Fibroblast of lung (primary cell): ENCODE results near the gene GABRG3. TPM values are rescaled to one million over a fixed set of nuclear protein-coding genes. Genes with fewer than 3 reads are reported as not detected.

Experiments
- DNase-seq, 2 donors: peaks; one replicate each; pipeline versions ENCODE4 v3.0.0 to v3.0.0-alpha.2; 2010; ENCODE audit warnings: low read depth in 2 of 2
- H2AFZ ChIP-seq: 2 replicates; pipeline ENCODE4 v1.5.1; 2012; ENCODE audit warnings: low read length, control low read depth, inconsistent platforms
- H3K27ac ChIP-seq: 2 replicates; pipeline ENCODE4 v1.5.1; 2011; ENCODE audit warnings: low read length, control low read depth; ENCODE audit not compliant: insufficient read depth
- H3K27me3 ChIP-seq: 2 replicates; pipeline ENCODE4 v1.5.1; 2011; ENCODE audit warnings: mild to moderate bottlenecking, low read length; ENCODE audit not compliant: control insufficient read depth, insufficient read depth
- H3K36me3 ChIP-seq: 2 replicates; pipeline ENCODE4 v1.5.1; 2011; ENCODE audit warnings: low read length; ENCODE audit not compliant: control insufficient read depth, insufficient read depth
- H3K4me1 ChIP-seq: 2 replicates; pipeline ENCODE4 v1.5.1; 2011; ENCODE audit warnings: low read length; ENCODE audit not compliant: control insufficient read depth, insufficient read depth; ENCODE audit errors: extremely low read depth
- H3K4me2 ChIP-seq: 2 replicates; pipeline ENCODE4 v1.5.1; 2011; ENCODE audit warnings: low read length, control low read depth; ENCODE audit not compliant: insufficient read depth; ENCODE audit errors: extremely low read depth
- H3K4me3 ChIP-seq, 4 experiments: fragments of 200-600 bp in 1 of 4; sonication (generic) in 1 of 4; replicated peaks in 1 of 4; 2 replicates each; pipeline ENCODE4 v1.5.1; 2011 to 2016; ENCODE audit warnings: low read length in 4 of 4, low read depth in 3 of 4, mild to moderate bottlenecking in 3 of 4, control low read depth in 2 of 4, inconsistent platforms in 1 of 4, mixed read lengths in 1 of 4; ENCODE audit not compliant: insufficient read depth in 1 of 4; ENCODE audit errors: control extremely low read depth in 1 of 4
- H3K79me2 ChIP-seq: 2 replicates; pipeline ENCODE4 v1.5.1; 2012; ENCODE audit warnings: mild to moderate bottlenecking, low read length, inconsistent platforms; ENCODE audit not compliant: control insufficient read depth, insufficient read depth
- H3K9ac ChIP-seq: 2 replicates; pipeline ENCODE4 v1.5.1; 2011; ENCODE audit warnings: mild to moderate bottlenecking, low read length, control low read depth; ENCODE audit not compliant: insufficient read depth
- H3K9me3 ChIP-seq: 2 replicates; pipeline ENCODE4 v1.5.1; 2012; ENCODE audit warnings: low read depth, low read length; ENCODE audit not compliant: control insufficient read depth, insufficient read depth
- H4K20me1 ChIP-seq: 2 replicates; pipeline ENCODE4 v1.5.1; 2011; ENCODE audit warnings: low read length; ENCODE audit not compliant: control insufficient read depth, insufficient read depth; ENCODE audit errors: extremely low read depth
- EZH2 ChIP-seq: IDR thresholded peaks from 2 replicates; pipeline ENCODE4 v1.5.1; 2012; ENCODE audit warnings: low read length, control low read depth, mild to moderate bottlenecking; ENCODE audit errors: missing control alignments
- polyA plus RNA-seq, 2 donors: library from polyadenylated mRNA; depleted of rRNA in 1 of 2; stranded (reverse) in 1 of 2; unstranded in 1 of 2; fragments of >200 nt; gene quantifications; 2 replicates each; pipeline ENCODE4 v1.2.1, GENCODE V29; 2011 to 2012; ENCODE audit warnings: missing spikeins in 1 of 2
- total RNA-seq: library from RNA; depleted of rRNA; stranded (reverse); fragments of >200 nt; gene quantifications from 2 replicates; pipeline ENCODE4 v1.2.1, GENCODE V29; 2014
- TF ChIP-seq, protein P1 (sequence below), 2 donors: IDR thresholded peaks in 1 of 2; conservative IDR thresholded peaks in 1 of 2; 1 replicate in 1 of 2; 2 replicates in 1 of 2; pipeline ENCODE4 v1.5.1; 2011 to 2012; ENCODE audit warnings: low read length in 2 of 2, control low read depth in 1 of 2, inconsistent platforms in 1 of 2, low read depth in 1 of 2, mild to moderate bottlenecking in 1 of 2

Gene GABRG3
- total and polyA plus RNA-seq, 2 donors (not counting 1 experiment from before 2014, with no cell fraction given) = not detected

DNA sequence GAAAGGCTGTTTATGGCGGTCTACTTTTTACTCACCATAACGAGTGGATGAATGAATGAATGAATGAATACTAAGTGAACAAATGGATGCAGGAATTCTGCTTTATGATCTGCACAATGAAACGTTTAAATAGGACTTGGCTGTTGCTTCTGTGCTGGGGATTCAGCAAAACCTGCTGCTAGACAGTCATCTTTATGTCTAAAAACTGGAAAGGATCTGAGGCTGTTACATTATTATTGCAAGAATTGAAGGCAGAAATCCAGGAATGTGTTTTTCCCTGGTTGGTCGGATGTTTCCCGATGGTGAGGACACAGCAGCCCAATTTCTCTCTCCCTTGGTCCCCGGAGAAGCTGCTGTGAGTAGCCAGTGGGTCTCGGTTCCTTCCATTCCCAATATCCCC lies 94.2 kb downstream of the GABRG3 start:
- Histone ChIP-seq H3K4me3 (no peak overlapping the region), H2AFZ (no peak overlapping the region), H3K4me2 (no peak overlapping the region), H4K20me1 (no peaks in the 10 kb centered on the region), H3K4me1 (no peaks in the 10 kb centered on the region), H3K36me3 (no peaks in the 10 kb centered on the region), H3K9ac (no peak overlapping the region), H3K27ac (no peak overlapping the region), H3K27me3 (no peaks in the 10 kb centered on the region), H3K79me2 (no peaks in the 10 kb centered on the region), H3K9me3 (no peaks in the 10 kb centered on the region)
- DNase-seq = no peak
- no peak for TF ChIP-seq EZH2
- TF ChIP-seq, protein P1, sequence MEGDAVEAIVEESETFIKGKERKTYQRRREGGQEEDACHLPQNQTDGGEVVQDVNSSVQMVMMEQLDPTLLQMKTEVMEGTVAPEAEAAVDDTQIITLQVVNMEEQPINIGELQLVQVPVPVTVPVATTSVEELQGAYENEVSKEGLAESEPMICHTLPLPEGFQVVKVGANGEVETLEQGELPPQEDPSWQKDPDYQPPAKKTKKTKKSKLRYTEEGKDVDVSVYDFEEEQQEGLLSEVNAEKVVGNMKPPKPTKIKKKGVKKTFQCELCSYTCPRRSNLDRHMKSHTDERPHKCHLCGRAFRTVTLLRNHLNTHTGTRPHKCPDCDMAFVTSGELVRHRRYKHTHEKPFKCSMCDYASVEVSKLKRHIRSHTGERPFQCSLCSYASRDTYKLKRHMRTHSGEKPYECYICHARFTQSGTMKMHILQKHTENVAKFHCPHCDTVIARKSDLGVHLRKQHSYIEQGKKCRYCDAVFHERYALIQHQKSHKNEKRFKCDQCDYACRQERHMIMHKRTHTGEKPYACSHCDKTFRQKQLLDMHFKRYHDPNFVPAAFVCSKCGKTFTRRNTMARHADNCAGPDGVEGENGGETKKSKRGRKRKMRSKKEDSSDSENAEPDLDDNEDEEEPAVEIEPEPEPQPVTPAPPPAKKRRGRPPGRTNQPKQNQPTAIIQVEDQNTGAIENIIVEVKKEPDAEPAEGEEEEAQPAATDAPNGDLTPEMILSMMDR (conservative IDR thresholded peaks at IDR 0.05 in 1 of 2, IDR thresholded peaks at IDR 0.05 in 1 of 2; ENCODE audit: low read depth in 1 of 2, low read length in 2 of 2) = no peak

DNA sequence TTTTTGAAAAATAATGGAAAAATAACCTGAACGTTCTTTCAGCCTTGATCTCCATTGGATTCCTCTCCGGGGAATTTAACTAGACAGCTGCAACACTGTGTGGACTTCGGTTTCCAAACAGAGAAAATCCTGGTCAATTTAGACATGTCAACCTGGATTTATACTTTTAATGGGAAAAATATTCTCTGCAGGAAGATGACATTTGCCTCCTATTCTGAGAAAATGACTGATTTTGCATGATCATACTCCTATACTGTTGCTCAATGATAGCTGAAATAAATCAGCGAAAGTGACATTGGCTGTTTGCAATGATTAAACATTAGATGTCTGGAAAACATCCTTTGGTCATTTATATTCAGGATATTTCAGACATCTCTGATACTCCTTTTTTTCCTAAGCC lies 94.8 kb downstream of the GABRG3 start:
- Histone ChIP-seq H3K79me2 (no peaks in the 10 kb centered on the region), H3K4me1 (no peaks in the 10 kb centered on the region), H2AFZ (no peak overlapping the region), H3K9ac (no peak overlapping the region), H3K27ac (no peak overlapping the region), H3K9me3 (no peaks in the 10 kb centered on the region), H3K27me3 (no peaks in the 10 kb centered on the region), H3K4me3 (no peak overlapping the region), H3K4me2 (no peak overlapping the region), H4K20me1 (no peaks in the 10 kb centered on the region), H3K36me3 (no peaks in the 10 kb centered on the region)
- no peak for TF ChIP-seq EZH2
- TF ChIP-seq, protein P1 (conservative IDR thresholded peaks at IDR 0.05 in 1 of 2, IDR thresholded peaks at IDR 0.05 in 1 of 2; ENCODE audit: low read depth in 1 of 2, low read length in 2 of 2) = no peak
- no peak for DNase-seq

DNA sequence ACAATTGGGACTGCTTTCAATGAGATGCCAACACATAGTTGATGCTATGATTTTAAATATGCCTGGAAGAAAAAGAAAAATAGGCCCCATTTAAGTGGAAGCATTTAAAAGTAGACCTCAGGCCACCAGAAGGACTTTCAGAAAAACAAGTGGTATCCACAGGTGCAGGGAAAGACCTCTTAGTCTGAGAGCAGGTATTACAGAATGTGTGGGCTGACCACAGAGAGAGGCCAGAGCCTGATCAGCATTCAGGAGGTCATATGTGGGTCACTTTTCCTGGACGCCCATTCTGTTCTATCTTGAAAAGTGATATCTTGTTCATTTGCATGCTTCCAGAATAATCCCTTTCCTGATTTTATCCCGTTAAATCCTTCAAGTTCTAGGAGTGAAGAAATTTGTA lies 95.5 kb downstream of the GABRG3 start:
- no peak overlapping the region for H3K27ac ChIP-seq
- H4K20me1 ChIP-seq = no peaks in the 10 kb centered on the region
- DNase-seq = no peak
- no peaks in the 10 kb centered on the region for H3K9me3 ChIP-seq
- H3K4me1 ChIP-seq = no peaks in the 10 kb centered on the region
- H3K9ac ChIP-seq = no peak overlapping the region
- H2AFZ ChIP-seq = no peak overlapping the region
- H3K36me3 ChIP-seq = no peaks in the 10 kb centered on the region
- H3K27me3 ChIP-seq = no peaks in the 10 kb centered on the region
- H3K4me3 ChIP-seq = no peak overlapping the region
- TF ChIP-seq, protein P1 (conservative IDR thresholded peaks at IDR 0.05 in 1 of 2, IDR thresholded peaks at IDR 0.05 in 1 of 2; ENCODE audit: low read depth in 1 of 2, low read length in 2 of 2) = no peak
- TF ChIP-seq EZH2 = no peak
- H3K79me2 ChIP-seq = no peaks in the 10 kb centered on the region
- no peak overlapping the region for H3K4me2 ChIP-seq
